GM19372 (cell line): ENCODE results near the gene CHD5.

Experiments used
- ATAC-seq: cut with Tn5 transposase; IDR thresholded peaks from one replicate; pipeline ENCODE4 v1.9.1; 2021; ENCODE audit warnings: mild to moderate bottlenecking, low read depth, moderate library complexity; ENCODE audit not compliant: unreplicated experiment

CHD5 gene

DNA sequence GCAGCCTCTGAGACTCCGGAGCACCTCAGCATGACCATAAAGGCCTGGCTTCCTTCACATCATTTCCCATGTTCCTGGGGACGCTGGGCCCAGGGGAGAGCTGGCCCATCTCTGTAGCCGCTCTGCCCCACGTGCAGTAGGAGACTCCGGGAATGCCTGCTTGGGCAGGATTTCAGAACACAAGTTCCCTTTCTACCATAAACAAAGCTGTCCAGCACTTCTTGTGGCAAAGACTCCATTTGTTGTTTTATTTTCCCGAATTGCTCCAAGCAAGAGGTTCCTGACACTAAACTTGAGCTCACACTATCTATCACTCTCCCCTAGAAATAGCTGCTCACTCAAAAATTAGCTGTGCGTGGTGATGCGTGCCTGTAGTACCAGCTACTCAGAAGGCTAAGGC lies 21.9 kb downstream of the CHD5 start:
- no peak for ATAC-seq

DNA sequence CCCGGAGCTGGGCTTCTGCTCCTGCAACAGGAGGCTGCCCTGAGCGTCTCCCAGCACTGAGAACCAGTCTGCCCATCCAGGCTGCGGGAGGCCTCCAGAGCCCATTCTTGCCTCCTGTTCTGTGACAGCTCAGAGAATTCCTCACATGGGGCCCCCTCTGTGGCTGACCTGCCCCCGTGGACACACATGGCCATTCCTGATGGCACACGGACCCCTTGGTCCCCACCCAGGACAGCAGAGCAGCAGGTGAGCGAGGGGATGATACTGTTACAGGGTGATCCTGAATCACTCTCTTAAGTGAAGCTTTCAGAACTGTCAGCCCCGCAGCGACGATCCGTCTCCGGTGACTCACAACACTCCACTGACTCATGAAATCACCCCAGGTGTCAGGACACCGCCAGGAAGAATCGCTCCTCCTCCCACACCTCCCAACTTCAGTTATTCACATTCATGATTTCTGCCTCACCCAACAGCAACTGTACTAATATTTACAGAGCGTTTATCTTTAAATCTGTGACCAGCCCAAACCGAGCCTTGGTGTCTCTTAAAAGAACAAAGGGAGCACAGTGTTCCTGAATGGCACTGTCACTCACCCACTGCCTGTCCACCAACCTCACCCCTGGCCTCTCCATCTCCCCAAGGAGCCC lies 22.5 kb downstream of the CHD5 start:
- no peak for ATAC-seq

DNA sequence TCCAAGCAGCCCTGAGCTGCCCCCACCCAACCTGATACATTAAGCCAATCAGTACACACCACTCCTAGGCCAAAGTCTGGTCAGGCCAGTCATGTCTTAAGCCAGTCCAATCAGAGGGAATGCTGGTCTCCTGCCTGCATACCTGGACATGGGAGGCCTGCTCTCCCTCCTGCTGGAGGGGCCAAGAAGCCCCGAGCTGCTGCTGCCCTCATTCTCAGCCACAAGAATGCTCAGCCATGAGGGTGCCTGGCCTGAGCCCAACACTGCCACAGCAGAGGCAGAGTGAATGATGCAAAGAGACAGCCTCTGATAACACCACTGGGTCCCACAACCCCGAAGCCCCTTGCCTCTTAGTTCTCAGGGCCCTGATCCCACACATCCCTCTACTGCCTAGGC lies 23.0 kb downstream of the CHD5 start:
- no peak for ATAC-seq

DNA sequence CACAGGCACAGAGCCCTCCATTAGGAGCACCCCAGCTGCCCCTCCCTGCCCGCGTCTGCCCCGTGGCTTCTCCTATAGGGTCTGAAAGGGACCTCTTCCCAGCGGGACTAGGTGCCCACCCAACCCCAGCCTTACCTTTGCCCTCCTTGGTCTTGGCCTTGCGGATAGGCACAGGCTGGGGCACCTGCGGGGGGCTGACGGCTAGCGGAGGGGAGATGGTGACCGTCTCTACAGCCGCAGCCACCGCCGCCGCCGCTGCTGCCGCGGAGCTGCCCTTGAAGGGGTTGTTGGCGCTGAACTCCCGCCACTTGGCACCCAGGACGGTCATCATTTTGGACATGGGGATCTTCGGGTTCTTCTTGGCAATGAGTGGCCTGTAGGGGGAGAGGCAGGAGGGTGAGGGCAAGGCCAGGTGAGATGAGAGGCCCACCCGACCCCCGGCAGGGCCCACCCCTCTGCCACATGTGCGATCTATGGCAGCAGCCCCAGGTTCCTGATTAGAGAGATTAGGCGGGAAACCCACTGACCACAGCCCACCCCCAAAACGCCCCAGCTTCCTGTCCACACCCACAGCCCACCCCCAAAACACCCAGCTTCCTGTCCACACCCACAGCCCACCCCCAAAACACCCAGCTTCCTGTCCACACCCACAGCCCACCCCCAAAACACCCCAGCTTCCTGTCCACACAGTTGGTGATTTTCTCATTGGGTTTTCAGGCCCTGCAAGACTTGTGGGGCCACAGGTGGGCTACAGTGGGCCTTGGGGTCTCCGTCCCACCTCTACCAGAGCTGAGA lies 25.4 kb downstream of the CHD5 start:
- ATAC-seq, result no peak

DNA sequence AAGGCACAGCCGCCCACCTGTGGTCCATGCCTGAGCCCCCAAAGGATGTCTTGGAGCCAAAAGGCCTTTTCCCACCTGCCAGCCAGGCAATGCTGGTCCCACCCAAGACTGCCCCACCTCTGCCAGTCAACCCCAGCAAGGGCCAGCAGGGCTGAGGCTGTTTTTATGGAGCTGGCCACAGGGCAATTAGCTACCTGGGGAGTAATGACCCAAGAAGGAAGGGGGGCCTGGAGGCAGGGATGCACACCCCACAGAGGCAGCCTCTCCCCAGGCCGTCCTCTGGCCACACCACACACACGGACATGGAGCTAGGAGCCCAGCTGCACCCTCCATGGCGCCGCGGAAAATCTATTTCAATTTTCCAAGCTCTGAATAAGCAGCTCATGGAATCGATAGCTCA lies 27.2 kb downstream of the CHD5 start:
- ATAC-seq, result no peak

DNA sequence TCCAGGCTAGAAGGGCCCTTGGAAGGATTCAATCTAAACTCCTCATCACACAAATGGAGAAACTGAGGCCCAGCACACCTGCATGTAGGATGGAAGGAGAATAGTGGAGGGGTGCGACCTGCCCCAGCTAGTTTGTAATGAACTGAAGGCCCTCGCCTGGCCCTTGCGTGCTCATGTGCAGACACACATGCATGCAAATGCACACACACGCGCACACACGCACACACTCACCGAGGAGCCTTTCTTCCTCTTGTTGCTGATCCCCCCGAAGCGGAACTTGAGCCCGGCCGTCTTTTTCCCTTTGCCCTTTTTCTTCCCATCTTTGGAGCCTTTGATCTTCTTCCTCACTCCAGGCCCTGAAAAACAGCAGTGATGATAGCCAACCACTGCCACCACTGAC lies 27.9 kb downstream of the CHD5 start:
- ATAC-seq, result no peak

DNA sequence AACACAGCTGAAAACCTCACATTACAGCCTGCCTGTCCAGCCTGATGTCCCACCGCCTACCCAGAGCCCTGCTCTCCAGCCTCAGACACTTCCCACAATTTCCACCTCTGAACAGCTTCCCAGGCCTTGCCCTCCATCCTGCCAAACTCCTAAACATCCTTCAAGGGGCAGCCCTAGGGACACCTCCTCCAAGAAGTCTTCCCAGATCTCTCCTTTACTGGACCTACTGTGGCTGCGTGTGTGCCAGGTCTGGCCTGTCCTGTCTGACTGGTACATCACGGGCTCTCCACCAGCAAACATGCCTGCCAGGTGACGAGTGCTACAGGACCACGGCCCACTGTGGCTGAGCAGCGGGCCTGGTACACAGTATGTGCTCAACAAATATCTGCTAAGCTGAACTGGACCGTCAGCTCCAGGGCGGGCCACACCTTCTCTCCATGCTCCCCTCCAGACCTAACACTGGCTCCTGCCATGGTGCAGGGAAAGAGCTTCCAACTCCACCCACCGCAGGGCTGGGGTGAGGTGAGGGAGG lies 28.8 kb downstream of the CHD5 start:
- ATAC-seq, result no peak

DNA sequence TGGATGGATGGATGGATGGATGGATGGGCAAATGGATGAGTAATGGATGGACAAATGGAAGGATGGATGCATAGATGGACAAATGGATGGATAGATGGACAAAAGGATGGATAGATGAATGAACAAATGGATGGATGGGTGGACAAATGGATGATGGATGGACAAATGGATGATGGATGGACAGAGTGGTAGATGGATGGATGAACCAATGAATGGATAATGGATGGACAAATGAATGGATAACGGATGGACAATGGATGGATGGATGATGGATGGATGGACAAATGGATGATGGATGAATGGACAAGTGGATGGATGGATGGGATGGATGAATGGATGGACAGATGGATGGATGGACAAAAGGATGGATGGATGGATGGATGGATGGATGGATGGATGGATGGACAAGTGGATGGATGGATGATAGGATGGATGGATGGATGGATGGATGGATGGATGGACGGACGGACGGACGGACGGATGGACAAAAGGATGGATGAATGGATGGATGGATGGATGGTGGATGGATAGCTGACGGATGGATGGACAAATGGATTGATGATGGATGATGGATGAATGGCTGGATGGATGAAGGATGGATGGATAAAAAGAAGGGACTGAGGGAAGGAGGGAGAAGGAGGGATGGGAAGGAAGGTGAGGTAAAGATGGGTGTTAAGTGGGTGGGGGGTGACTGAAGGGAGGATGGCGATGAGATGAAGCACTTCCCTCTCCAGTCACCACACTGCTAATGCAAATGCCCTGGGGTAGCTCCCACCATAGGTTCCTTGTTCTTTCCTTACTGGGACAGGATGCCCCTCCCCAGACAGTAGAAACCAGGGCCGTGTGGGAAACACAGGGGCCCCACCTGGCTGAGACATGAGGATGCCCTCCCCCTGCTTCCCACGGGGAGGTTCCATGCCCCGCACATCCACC lies 29.8 kb downstream of the CHD5 start:
- ATAC-seq, result no peak

DNA sequence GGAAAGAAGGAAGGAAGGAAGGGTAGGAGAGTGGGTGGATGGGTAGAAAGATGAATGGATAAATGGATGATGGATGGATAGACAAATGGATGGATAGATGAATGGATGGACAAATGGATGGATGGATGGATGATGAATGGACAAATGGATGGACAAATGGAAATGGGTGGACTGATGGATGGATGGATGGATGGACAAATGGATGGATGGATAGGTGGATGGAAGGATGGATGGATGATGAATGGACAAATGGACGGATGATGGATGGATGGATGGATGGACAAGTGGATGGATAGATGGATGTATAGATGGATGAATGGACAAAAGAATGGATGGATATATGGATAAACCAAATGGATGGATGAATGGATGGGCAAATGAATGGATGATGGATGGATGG lies 30.5 kb downstream of the CHD5 start:
- no peak for ATAC-seq

DNA sequence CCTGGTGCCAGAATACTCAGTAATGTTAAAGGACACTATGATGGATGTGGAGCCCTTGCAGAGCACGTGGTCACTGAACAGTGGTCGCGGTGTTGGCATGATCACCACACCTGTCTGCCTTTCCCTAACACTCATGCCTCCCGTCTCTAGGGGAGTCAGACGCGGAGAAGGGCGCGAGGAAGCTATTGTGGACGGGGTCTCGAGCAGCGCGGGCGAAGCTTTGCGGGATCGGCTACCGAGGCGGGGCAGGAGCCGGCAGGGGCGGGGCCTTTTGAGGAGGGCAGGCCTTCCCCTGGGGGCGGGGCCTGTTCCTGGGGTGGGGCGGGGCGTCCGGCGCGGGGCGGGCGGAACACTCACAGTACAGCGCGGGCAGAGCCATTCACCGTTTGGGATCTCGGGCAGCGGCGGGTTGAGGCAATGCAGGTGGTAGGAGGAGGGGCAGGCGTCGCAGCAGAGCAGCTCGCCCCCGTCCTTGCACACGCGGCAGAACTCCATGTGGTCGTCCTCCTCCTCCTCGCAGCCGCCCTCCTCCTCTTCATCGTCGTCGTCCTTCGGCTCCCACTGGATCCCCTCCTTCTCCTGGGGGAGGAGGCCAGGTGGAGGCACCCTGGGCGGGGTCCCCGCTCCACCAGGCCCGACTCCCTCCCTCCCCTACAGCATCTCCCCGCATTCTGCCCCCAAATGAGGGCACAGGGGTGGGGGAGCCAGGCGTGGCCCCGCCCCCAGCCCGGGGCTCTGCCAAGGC lies 31.5 kb downstream of the CHD5 start:
- no peak for ATAC-seq

DNA sequence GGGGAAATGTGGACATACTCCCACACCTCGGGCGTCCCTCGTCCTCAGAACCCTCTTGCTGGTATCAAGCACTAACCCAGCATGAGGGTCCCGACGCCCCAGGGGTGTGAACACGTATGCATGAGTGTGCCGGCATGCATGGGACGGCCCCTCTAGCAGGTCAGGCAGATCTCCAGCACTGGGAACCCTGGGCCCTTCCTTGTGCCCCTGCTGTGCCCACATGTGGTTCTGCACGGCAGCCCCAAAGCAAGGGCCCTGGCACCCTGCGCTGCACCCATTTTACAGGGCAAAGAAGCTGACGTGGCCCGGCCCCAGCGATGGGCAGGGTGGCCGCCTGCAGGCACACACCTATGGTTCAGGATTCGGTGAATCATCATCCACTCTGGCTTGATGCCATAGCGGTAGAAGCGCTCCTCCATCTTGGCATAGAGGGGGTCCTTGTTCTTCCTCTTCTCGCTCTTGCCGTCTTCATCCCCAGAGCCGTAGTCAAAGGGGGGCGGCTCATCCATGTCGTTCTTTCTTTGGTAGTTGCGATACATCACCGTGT lies 34.2 kb downstream of the CHD5 start:
- no peak for ATAC-seq

DNA sequence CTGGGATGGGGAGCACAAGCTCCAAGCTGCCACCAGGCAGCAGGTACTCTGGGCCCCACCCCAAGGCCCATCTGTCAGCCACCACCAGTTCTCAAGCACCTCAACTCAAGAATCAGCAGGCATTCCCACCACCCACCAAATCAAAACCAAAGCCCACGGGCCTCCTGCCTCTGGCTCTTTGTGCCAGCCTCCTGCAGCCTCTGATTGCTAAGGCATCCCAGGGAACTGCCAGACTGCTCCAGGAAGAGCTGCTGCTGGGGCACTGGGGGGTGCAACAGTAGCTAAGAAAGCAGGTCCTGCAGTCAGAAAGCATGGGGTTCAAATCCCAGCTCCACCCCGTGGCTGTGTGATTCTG lies 34.7 kb downstream of the CHD5 start:
- no peak for ATAC-seq

DNA sequence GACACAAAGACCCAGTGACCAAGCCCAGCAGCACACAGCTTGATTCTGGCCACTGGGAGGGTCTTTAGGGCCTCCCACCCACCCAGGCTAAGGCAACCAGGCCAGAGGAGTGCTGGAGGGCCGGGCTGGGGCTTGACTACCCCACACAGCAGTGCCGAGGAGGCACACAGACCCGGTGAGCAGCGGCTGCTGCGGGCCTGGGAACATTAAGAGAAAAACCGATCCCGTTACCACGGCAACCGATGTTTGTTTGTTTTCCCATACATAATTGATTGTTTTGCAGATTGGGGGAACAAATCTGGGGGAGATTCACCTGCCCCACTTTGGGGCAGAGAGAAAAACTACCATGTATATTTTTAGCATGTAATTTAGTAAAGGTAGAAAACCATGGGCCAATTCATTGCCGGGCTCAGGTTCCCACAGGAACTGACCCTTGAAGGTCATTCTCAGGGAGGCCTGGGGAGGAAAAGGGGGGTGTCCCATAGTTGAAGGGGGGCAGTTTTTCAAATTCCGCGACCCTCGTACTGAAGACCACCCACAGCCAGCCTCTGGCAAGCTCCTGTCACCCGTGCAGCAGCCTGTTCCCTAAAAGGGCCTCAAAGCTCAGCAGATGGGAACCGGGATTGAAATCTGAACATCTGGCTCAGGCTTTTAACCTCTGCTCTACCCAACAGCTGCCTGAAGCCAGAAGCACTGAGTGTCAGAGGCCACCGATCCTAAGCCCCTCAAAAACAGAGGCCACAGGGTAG lies 35.3 kb downstream of the CHD5 start:
- ATAC-seq, result no peak

DNA sequence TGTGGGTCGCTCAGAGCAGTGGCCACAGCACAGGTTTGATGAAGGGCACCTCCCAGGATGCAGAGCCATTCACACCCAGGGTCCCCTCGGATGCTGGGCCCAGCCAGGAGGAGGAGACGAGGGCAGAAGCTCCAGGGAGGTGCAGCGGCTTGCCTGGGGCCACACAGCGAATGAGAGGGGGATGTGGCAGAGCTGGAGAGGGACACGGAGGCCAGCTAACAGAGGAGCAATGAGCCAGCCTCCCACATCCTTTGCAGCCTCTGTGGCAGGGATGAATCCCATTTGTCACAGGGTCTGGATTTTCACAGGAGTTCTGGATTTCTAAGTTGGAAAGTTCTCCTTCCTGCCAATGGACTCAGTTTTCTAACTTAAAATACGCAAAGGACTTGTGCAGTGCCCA lies 35.9 kb downstream of the CHD5 start:
- no peak for ATAC-seq

DNA sequence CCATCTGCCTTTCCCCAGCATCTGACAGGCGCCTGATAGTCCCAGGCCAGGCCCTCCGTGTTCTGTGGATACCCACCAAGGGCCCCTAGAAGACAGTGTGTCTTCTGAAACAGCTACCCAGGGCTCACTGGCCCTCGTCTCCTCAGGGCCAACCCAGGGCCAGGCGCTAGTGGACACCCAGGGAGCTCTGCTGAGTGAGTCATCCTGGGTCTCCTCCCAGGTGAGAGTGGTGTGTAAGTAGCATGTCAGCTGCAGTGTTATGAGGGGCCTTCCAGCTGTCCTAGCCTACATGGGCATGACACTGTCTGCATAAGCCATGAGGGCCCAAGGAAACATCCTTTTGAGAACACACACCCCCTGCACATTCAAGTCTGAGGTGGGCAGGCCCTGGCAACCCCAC lies 36.7 kb downstream of the CHD5 start:
- ATAC-seq, result no peak

DNA sequence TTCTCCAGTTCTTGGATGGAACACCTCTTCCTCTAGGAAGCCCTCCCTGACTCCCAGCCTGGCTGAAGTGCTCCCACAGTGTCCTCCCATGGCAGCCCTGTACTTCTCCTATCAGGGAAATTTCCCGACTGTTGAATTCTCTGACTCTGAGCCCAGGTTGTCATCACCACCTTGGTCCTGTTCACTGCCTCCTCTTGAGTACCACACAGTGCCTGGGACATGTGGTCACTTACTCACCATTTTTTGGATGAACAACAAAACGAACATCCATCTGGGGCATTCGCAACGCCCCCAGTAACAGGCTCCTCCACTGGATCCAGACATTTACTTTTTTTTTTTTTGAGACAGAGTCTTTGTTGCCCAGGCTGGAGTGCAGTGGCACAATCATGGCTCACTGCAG lies 37.4 kb downstream of the CHD5 start:
- no peak for ATAC-seq

DNA sequence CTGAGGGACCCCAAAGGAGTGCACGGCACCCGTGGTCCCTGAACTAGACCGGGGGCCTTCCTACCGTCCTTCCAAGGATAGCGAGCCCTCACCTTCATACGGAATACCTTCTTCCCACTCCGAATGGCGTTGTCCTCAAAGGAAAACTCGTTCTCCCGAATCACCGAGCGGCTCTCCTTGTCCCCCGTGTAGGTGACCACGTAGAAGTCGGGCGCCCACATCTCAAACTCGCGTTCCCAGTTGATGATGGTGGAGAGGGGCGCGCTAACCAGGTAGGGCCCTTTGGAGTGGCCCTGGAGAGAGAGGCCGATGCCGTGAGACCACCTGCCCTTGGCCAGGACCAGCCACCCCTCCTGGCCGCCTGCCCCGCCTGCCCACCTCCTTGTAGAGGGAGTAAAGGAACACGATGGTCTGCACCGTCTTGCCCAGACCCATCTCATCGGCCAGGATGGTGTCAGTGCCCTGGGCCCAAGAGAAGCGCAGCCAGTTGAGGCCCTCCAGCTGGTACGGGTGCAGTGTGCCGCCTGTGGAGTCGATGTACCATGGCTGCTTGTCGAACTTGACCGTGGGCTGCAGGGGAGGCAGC lies 38.0 kb downstream of the CHD5 start:
- no peak for ATAC-seq

DNA sequence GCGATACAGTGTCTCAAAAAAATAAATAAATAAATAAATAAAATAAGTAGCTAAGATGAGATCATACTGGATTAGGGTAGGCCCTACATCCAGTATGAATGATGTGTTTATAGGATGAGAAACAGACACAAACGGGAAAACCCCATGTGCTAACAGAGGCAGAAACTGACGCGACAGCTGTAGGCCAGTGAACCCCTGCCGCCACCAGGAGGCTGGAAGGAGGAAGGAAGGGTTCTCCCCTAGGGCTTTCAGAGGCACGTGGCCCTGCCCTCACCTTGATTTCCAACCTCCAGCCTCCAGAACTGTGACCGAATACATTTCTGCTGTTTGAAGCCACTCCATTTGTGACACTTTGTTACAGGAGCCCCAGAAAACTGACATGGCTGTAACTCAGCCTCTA lies 38.5 kb downstream of the CHD5 start:
- ATAC-seq, result no peak

DNA sequence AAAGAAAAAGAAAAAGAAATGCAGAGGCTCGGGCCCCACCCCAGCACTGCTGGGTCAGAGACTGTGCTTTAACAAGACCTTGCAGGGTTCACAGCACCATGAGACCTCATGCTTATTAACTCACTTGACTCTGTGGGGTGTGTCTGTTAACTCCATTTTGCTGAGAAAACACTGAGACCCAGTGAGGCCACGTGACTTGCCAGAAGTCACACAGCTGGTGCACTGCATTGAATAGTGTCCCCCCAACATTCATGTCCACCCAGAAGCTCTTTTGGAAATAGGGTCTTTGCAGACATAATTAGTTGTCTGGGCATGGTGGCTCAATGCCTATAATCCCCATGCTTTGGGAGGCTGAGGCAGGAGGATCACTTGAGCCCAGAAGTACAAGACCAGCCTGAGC lies 39.7 kb downstream of the CHD5 start:
- no peak for ATAC-seq
